ENCODE measurements around the gene CYP24A1.

GRCh38 chr20:54200487-54201267 is 26.9 kb upstream of the CYP24A1 start:
- TF ChIP-seq CTCF (IDR thresholded peaks at IDR 0.05; ENCODE audit: extremely low read depth in 1 of 2, insufficient read depth in 1 of 2, low read depth in 1 of 2, low read length in 2 of 2) = no peak
- no peak for TF ChIP-seq POLR2A (IDR thresholded peaks at IDR 0.05; ENCODE audit: low read depth, low read length)
- TF ChIP-seq MAX (IDR thresholded peaks at IDR 0.05; ENCODE audit: insufficient read depth, insufficient read length) = no peak
- TF ChIP-seq EZH2 (IDR thresholded peaks at IDR 0.05; ENCODE audit: borderline replicate concordance, low read depth, low read length, severe bottlenecking) = no peak
- TF ChIP-seq POLR2AphosphoS5 (IDR thresholded peaks at IDR 0.05; ENCODE audit: insufficient read depth, low read depth, low read length) = no peak
